M059J (cell line): ENCODE measurements around the gene RCVRN. TPM values are rescaled to one million over a fixed set of nuclear protein-coding genes. Genes with fewer than 3 reads are reported as not detected.

ENCODE experiments used
- DNase-seq: peaks from one replicate; pipeline ENCODE4 v3.0.0-alpha.2; 2012; ENCODE audit warnings: low read depth
- total RNA-seq: library from RNA; depleted of rRNA; stranded (reverse); fragments of >200 nt; shearing (Covaris generic); gene quantifications from 2 replicates; pipeline ENCODE4 v1.2.3, GENCODE V29; 2014; rRNA removed

RCVRN gene
- total RNA-seq, 1 experiment from 2014 or later: not detected

DNA sequence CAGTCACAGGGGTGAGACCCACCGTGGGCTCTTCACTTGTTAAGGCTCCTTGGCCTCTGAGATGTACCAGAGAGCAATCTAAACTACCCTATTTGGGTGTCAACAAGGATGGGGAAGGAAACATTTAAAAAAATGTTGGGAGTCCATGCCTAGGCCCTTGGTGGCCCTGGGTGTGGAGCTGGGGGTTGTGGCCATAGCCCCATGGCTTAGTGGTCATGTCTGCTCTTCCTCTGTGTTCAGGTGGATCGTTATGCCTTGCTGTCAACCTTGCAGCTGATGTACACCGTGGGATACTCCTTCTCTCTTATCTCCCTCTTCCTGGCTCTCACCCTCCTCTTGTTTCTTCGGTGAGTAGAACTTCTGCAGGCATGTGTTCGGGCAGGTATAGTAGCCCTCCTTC lies 50.8 kb downstream of the RCVRN start:
- DNase-seq: no peak

DNA sequence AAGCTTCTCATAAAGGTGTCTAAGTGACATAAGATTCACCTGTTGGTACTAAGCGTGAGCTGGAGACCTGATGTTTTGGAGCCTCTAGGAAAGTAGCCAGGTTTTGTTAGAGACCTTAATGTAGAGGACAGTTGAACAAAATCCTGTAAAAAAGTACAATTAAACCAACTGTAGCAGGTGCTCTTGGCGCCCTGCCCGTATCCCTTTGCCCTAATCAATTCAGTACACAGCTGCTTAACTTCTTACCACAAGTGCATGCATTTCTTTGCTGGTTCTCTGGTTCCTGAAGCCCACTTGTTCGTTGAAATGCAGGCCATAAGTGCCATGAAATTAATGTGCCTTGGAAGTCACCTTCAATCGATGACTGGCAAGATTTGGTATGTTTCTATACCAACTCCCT lies 54.9 kb downstream of the RCVRN start:
- no peak for DNase-seq

Other genes with a start within 250 kb of the RCVRN start
- gene DHRS7C, start 113.7 kb downstream of the RCVRN start, total RNA-seq: not detected in 2 replicates
- gene GSG1L2, start 83.2 kb downstream of the RCVRN start, total RNA-seq: not detected in 2 replicates
- 1.7 and 2.5 TPM in 2 replicates for gene GLP2R, start 79.3 kb downstream of the RCVRN start, total RNA-seq